RWPE2 (cell line): ENCODE results near the gene KCNQ1OT1.

Source experiments
- ATAC-seq: fragments of 200-7000 bp; cut with Tn5 transposase; 3 replicates; pipeline ENCODE4 v1.9.1; 2021; ENCODE audit warnings: low read depth
- DNase-seq: peaks from one replicate; pipeline ENCODE4 v3.0.0-alpha.2; 2020; ENCODE audit warnings: low spot score
- H3K27ac ChIP-seq: fragments of 450-650 bp; 2 replicates; pipeline ENCODE4 v1.5.1; 2017; ENCODE audit warnings: mild to moderate bottlenecking; ENCODE audit not compliant: poor library complexity, severe bottlenecking
- H3K27me3 ChIP-seq: fragments of 250-450 bp; sonication (Bioruptor Pico); 2 replicates; pipeline ENCODE4 v1.5.1; 2021; ENCODE audit warnings: mild to moderate bottlenecking, moderate library complexity; ENCODE audit not compliant: insufficient read depth, poor library complexity, severe bottlenecking
- H3K36me3 ChIP-seq: fragments of 250-450 bp; sonication (Bioruptor Pico); 2 replicates; pipeline ENCODE4 v1.5.1; 2020; ENCODE audit warnings: low read depth, mild to moderate bottlenecking, moderate library complexity
- H3K4me1 ChIP-seq: fragments of 250-450 bp; sonication (Bioruptor Pico); 2 replicates; pipeline ENCODE4 v1.5.1; 2021; ENCODE audit warnings: mild to moderate bottlenecking, moderate library complexity; ENCODE audit not compliant: insufficient read depth, poor library complexity, severe bottlenecking
- H3K4me3 ChIP-seq: fragments of 250-450 bp; sonication (Bioruptor Pico); 2 replicates; pipeline ENCODE4 v1.5.1; 2021; ENCODE audit warnings: mild to moderate bottlenecking, moderate library complexity; ENCODE audit not compliant: severe bottlenecking
- H3K9me3 ChIP-seq: fragments of 250-450 bp; sonication (Bioruptor Pico); 2 replicates; pipeline ENCODE4 v1.5.1; 2021; ENCODE audit warnings: mild to moderate bottlenecking, moderate library complexity; ENCODE audit not compliant: severe bottlenecking
- CTCF ChIP-seq: fragments of 450-650 bp; IDR thresholded peaks from one replicate; pipeline ENCODE4 v1.5.1; 2017; ENCODE audit warnings: mild to moderate bottlenecking, moderate library complexity; ENCODE audit not compliant: poor library complexity, severe bottlenecking

Gene KCNQ1OT1

DNA sequence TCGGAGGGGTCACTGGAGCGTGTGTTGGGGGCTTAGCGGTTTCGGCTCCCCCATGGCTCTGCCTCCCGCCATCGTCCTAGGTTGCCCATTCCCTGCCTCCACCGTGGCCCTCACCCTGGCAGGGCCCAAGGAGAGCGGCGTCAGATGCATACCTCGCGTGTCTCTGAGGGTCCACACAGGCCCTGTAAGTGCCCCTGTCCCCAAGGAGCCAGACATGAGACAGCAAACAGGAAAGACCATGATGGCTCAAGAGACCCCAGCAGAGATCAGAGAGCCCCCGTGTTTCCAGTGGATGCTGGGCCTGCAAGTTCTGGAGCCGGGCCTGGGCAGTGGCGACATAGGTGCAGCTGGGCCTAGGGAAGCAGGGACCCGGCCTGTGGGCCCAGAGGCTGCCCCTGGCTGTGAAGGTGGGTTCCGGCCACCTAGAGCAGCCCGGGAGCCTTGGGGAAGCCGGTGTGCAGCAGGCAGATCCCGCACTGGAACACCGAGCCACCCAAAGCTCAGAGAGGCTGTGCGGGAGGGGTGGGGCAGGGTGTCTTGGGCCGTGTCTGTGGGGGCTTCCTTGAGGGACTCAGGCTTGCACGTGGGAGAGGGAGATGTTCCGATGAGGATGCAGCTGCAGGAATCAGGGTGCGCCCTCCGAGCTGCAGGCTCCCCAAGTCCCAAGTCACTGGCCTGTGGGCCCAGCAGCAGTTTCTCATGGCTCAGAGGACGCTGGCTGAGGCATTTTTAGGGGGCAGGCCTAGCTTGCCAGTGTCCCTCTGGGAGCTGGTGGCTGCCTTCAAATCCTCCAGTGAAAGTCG is 126.4 kb downstream of the KCNQ1OT1 start:
- Histone ChIP-seq H3K4me3 (no peak overlapping the region), H3K36me3 (no peaks in the 10 kb centered on the region), H3K27me3 (no peaks in the 10 kb centered on the region), H3K4me1 (no peaks in the 10 kb centered on the region), H3K9me3 (no peaks in the 10 kb centered on the region), H3K27ac (no peak overlapping the region)
- DNase-seq (peak; percentile 51), ATAC-seq (no peak)
- TF ChIP-seq CTCF: no peak

DNA sequence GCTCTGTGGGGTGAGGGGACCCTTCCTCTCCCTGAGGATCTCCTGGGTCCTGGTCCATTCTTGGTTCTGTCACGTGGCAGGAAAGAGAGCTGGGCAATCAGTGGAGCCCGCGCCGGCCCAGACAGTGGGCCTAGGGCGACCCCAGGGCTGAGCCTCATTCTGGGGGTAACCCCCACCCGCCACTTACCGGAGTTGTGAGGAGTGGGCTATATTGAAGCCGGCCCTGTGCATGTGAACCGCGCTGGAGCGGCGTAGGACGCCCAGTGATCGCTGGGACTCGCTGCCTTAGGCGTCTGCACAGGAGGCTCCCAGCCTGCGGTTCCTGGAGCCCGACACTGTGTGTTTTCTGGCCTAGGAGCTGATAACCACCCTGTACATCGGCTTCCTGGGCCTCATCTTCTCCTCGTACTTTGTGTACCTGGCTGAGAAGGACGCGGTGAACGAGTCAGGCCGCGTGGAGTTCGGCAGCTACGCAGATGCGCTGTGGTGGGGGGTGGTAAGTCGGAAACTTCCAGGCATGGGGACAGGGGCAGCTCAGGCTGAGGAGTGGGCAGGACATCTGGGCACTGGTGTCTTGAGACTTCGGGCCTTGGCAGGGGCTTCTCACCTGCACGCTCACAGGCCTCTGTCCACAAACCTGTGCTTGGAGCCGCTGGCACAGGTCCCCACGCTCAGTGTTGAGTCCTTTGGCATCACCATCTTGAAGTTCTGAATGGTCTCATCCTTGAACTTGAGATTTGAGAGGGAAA is 127.1 kb downstream of the KCNQ1OT1 start:
- Histone ChIP-seq H3K4me1 (no peaks in the 10 kb centered on the region), H3K27me3 (no peaks in the 10 kb centered on the region), H3K9me3 (no peaks in the 10 kb centered on the region), H3K36me3 (no peaks in the 10 kb centered on the region), H3K27ac (no peak overlapping the region), H3K4me3 (no peak overlapping the region)
- DNase-seq: no peak
- no peak for TF ChIP-seq CTCF
- no peak for ATAC-seq

- TF ChIP-seq CTCF: no peak
- H3K4me1 ChIP-seq: no peaks in the 10 kb centered on the region
- no peak overlapping the region for H3K27ac ChIP-seq
- DNase-seq (peak; percentile 56), ATAC-seq (no peak)
- H3K27me3 ChIP-seq: no peaks in the 10 kb centered on the region
- no peaks in the 10 kb centered on the region for H3K36me3 ChIP-seq
- H3K4me3 ChIP-seq: no peak overlapping the region
- H3K9me3 ChIP-seq: no peaks in the 10 kb centered on the region
Measured at GRCh38 chr11:2571598-2572281, 128.1 kb downstream of the KCNQ1OT1 start.

GRCh38 chr11:2570841-2571597 is 128.8 kb downstream of the KCNQ1OT1 start:
- peak; percentile 58 for DNase-seq
- ATAC-seq: no peak
- H3K4me3 ChIP-seq: no peak overlapping the region
- no peaks in the 10 kb centered on the region for H3K36me3 ChIP-seq
- H3K9me3 ChIP-seq: no peaks in the 10 kb centered on the region
- H3K4me1 ChIP-seq: no peaks in the 10 kb centered on the region
- no peak for TF ChIP-seq CTCF
- H3K27ac ChIP-seq: no peak overlapping the region
- H3K27me3 ChIP-seq: no peaks in the 10 kb centered on the region
